ENCODE results near the gene RAB22A. TPM values are rescaled to one million over a fixed set of nuclear protein-coding genes. Genes with fewer than 3 reads are reported as not detected.

Gene RAB22A
- total RNA-seq, 4 donors from 2014 or later: 16.7 to 26.2 (median 20.8) TPM

GRCh38 chr20:58378704-58379103, 69.2 kb downstream of the RAB22A start:
- H3K27ac ChIP-seq: no peak overlapping the region
- H3K9me3 ChIP-seq: no peaks in the 10 kb centered on the region
- peaks cover 0 to 12% of the 10 kb centered on the region in 2 donors for H3K27me3 ChIP-seq
- no peak for DNase-seq (ENCODE audit: low spot score in 2 of 2)
- H3K36me3 ChIP-seq: no peaks in the 10 kb centered on the region
- peaks cover 0 to 3% (median 0%) of the 10 kb centered on the region in 4 donors for H3K4me1 ChIP-seq
- WGBS, 2 donors: 63% methylated on average over 3 of the region's 3 CpGs
- H3K4me3 ChIP-seq: no peak overlapping the region
- TF ChIP-seq POLR2A (IDR thresholded peaks at IDR 0.05): no peak
- no peak for TF ChIP-seq EP300 (IDR thresholded peaks at IDR 0.05)
- TF ChIP-seq CTCF (IDR thresholded peaks at IDR 0.05): no peak

- H3K9me3 ChIP-seq: no peaks in the 10 kb centered on the region
- H3K4me3 ChIP-seq: no peak overlapping the region
- no peak overlapping the region for H3K27ac ChIP-seq
- DNase-seq (ENCODE audit: low spot score in 2 of 2): no peak
- peaks cover 0 to 12% of the 10 kb centered on the region in 2 donors for H3K27me3 ChIP-seq
- TF ChIP-seq EP300 (IDR thresholded peaks at IDR 0.05): no peak
- TF ChIP-seq CTCF (IDR thresholded peaks at IDR 0.05): no peak
- TF ChIP-seq POLR2A (IDR thresholded peaks at IDR 0.05): no peak
- H3K36me3 ChIP-seq: no peaks in the 10 kb centered on the region
- H3K4me1 ChIP-seq: no peaks in the 10 kb centered on the region
- WGBS, 2 donors: 87 to 88% methylated on average over 7 of the region's 7 CpGs
Observed at GRCh38 chr20:58381627-58382026, 72.1 kb downstream of the RAB22A start.

GRCh38 chr20:58382096-58382495, 72.6 kb downstream of the RAB22A start:
- 63 to 72% methylated on average over 4 of the region's 4 CpGs for WGBS, 2 donors
- Histone ChIP-seq H3K27me3 (peaks cover 0 to 12% of the 10 kb centered on the region in 2 donors), H3K4me1 (no peaks in the 10 kb centered on the region), H3K9me3 (no peaks in the 10 kb centered on the region), H3K27ac (no peak overlapping the region), H3K4me3 (no peak overlapping the region), H3K36me3 (no peaks in the 10 kb centered on the region)
- no peak for DNase-seq (ENCODE audit: low spot score in 2 of 2)
- TF ChIP-seq CTCF (IDR thresholded peaks at IDR 0.05) (no peak), EP300 (IDR thresholded peaks at IDR 0.05) (no peak), POLR2A (IDR thresholded peaks at IDR 0.05) (no peak)

- Histone ChIP-seq H3K9me3 (peaks cover 0 to 5% (median 0%) of the 10 kb centered on the region in 4 donors), H3K4me1 (peaks cover 0 to 7% (median under 1%) of the 10 kb centered on the region in 4 donors), H3K4me3 (no peak overlapping the region), H3K27me3 (peaks cover 0 to 6% of the 10 kb centered on the region in 2 donors), H3K36me3 (no peaks in the 10 kb centered on the region), H3K27ac (no peak overlapping the region)
- no peak for DNase-seq (ENCODE audit: low spot score in 2 of 2)
- WGBS, 2 donors: 82 to 91% methylated on average over 5 of the region's 5 CpGs
- no peak for TF ChIP-seq POLR2A (IDR thresholded peaks at IDR 0.05)
- TF ChIP-seq EP300 (IDR thresholded peaks at IDR 0.05): no peak
- no peak for TF ChIP-seq CTCF (IDR thresholded peaks at IDR 0.05)
Observed at GRCh38 chr20:58384821-58385220, 75.3 kb downstream of the RAB22A start.

GRCh38 chr20:58388028-58388601, 78.6 kb downstream of the RAB22A start:
- Histone ChIP-seq H3K9me3 (peaks cover 0 to 5% (median 0%) of the 10 kb centered on the region in 4 donors), H3K4me3 (peak overlapping the region in 2 of 4 donors; percentile 88 to 97), H3K27me3 (no peaks in the 10 kb centered on the region), H3K4me1 (peaks cover 0 to 40% (median 16%) of the 10 kb centered on the region in 4 donors), H3K27ac (peak overlapping the region in 3 of 4 donors; percentile 77 to 97 (median 96)), H3K36me3 (no peaks in the 10 kb centered on the region)
- whole genome bisulfite sequencing, 2 donors: 70 to 72% methylated on average over 4 of the region's 4 CpGs
- no peak for TF ChIP-seq EP300 (IDR thresholded peaks at IDR 0.05)
- TF ChIP-seq CTCF (IDR thresholded peaks at IDR 0.05): no peak
- TF ChIP-seq POLR2A (IDR thresholded peaks at IDR 0.05): no peak
- no peak for DNase-seq (ENCODE audit: low spot score in 2 of 2)

Data from tibial nerve (tissue), 4 donors.